Glomerular visceral epithelial cell (primary cell): ENCODE results near the gene FBXO34.

Experiments
- DNase-seq: peaks from one replicate; pipeline ENCODE4 v3.0.0-alpha.2; 2016; ENCODE audit errors: extremely low spot score

Gene FBXO34

DNA sequence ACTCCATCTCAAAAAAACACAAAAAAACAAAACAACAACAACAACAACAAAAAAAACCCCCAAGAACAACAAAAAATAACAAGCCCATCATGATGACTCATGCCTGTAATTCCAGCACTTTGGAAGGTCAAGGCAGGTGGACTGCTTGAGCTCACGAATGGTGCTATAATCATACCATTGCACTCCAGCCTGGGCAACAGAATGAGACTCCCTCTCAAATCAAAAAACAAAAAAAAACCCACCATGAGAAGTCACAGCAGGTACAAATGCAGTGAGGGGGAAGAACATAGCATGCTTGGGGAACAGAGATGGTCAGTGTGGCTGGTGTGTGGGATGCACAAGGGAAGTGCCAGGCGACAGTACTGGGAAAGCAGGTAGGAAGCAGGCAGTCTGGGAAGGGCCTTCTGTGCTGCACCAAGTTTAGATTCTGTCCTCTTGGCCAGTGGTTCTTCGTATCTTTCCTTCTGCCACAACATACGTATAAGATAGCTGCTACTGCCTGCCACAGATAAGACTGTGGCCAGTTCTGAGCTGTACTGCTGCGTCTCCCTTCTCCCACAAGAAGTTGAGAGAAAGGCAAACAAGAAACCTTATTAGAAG is 112.4 kb downstream of the FBXO34 start:
- no peak for DNase-seq

DNA sequence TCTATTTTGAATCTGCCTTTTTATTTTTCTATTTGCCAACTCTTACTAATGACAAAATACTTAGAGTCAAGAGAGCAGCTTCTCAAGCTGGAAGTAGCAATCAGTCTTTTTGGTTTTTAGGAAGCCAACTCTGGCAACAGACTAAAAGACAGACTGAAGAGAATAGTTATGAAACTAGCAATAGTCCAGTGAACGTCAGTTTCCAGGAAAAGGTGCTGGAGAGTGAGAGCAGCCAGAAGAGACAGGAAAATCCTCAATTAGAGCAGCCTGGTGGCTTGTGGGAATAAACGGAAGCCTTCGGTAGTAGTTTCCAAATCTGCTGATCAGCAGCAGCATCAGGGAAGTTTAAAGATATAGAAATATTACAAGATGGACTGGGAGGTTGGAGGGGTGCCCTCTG is 113.3 kb downstream of the FBXO34 start:
- no peak for DNase-seq

- no peak for DNase-seq
Observed at GRCh38 chr14:55386037-55386808, 115.0 kb downstream of the FBXO34 start.

- DNase-seq: no peak
Observed at GRCh38 chr14:55387121-55387520, 115.9 kb downstream of the FBXO34 start.

DNA sequence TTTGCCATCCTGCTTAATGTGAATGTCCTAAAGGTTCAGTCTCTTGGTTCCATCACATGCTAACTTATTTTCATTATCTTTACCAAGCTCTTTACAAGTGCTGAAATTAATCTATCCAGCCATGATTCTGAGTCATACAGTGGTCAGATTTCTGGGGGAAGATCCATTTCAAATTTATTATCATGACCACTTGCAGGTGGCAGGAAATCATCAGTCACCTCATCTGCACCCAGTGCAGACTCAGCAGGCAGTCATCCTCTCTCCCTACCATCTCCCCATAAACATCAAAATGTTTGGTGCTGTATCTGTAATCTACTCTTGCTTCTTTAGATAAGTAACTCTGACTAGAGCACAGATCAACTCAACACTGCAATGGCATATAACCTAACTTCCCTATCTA is 116.9 kb downstream of the FBXO34 start:
- peak; percentile 62 for DNase-seq

GRCh38 chr14:55389330-55389729 is 118.1 kb downstream of the FBXO34 start:
- peak; percentile 27 for DNase-seq

DNA sequence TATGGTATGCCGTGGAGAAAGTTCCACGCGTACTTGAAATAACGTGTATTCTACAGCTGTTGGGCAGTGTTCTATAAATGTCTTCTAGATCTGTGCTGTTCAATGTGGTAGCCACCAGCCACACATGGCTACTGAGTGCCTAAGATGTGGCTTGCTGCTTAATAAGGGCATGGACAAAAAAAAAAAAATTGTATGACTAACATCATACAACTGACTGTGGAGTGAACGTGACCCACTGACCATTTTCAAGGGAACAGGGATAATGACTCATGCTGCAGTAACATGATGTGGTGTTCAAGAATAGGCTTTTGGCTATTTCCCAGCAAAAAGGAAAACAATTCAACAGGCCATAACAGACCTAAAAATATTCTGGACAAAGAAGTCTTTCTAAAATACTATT is 127.5 kb downstream of the FBXO34 start:
- DNase-seq: peak; percentile 89

DNA sequence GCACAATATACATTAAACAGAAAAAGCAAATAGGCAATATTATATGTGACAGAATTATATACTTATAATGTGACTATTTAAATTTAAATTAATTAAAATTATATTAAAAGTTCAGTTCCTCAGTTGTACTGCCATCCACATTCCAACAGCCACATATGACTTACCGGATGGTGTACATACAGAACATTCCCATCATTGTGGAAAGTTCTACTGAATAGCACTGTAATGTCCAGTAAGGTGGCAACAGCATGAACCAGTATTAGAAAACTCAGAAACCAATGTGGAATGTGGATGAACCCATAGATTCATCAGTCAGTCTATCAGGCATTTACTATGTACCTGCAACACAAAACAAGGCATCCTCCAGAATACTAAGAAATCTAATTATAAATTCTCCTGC is 128.0 kb downstream of the FBXO34 start:
- DNase-seq: no peak

DNA sequence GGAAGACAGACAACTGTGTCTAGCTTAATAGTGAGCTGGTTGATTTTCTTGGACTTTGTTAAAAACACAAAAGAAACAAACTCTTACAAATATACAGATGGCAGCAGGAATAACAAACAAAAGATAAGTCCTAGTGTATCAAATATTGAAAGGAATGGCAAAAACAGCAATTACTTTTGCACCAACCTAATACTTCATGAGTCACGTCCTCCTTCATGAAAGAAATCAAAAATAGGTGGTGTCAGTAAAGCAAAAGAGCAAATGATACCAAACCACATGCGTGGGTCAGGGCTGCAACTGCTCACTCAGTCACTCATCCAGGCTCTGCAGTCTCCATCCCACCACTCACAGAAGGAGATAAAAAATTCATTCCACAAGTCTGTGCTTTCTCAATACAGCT is 128.6 kb downstream of the FBXO34 start:
- DNase-seq: peak; percentile 7

DNA sequence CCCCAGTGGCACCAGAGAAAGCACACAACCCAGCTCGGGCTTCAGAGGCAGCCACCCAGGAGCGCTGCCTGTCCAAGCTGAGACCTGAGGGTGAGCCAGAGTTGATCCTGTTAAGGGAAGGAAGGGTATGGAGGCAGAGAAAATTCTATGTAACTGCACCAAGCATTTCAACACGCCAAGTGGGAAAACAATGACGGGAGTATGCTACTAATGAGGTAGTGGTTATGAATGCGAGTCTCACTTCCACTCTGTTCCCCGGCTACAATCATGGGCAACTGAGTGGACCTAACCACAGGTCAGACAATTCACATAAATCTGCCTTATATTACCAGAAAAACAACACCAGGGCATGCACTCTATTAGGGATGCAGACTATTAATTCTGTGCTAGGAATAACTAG is 130.5 kb downstream of the FBXO34 start:
- no peak for DNase-seq
